HEK293 (cell line): ENCODE results near the gene CLTCL1.

Experiments
- CTCF ChIA-PET: fragments of 350-600 bp; formaldehyde crosslinking; extraction: SDS; loops from one replicate; lab custom pipeline; 2021; ENCODE audit warnings: antibody characterized with exemption; lab: Yijun Ruan, JAX
- POLR2A ChIA-PET: fragments of 300-600 bp; formaldehyde crosslinking; extraction: SDS; loops from one replicate; lab custom pipeline; 2020; ENCODE audit warnings: antibody characterized with exemption, inconsistent platforms; lab: Yijun Ruan, JAX
- H3K27ac ChIP-seq: fragments of 200-500 bp; sonication (Bioruptor generic); 2 replicates; pipeline ENCODE4 v1.5.1; 2014; ENCODE audit warnings: low read depth, low read length, control low read depth, inconsistent platforms; ENCODE audit errors: extremely low read depth
- H3K36me3 ChIP-seq, 2 experiments: fragments of 200-500 bp in 1 of 2; sonication (Bioruptor generic) in 1 of 2; 1 replicate in 1 of 2; 2 replicates in 1 of 2; pipeline ENCODE4 v1.5.1; 2014 to 2017; ENCODE audit warnings: inconsistent platforms in 2 of 2, low read length in 2 of 2; ENCODE audit not compliant: control insufficient read depth in 2 of 2, insufficient read depth in 1 of 2
- H3K4me1 ChIP-seq: fragments of 200-500 bp; sonication (Bioruptor generic); 2 replicates; pipeline ENCODE4 v1.5.1; 2014; ENCODE audit warnings: mild to moderate bottlenecking, low read length, inconsistent platforms; ENCODE audit not compliant: control insufficient read depth, insufficient read depth
- H3K4me3 ChIP-seq: 2 replicates; pipeline ENCODE4 v1.5.1; 2011; ENCODE audit warnings: low read depth, mild to moderate bottlenecking, control low read depth, low read length, moderate library complexity
- H3K9me3 ChIP-seq: fragments of 200-500 bp; sonication (Bioruptor generic); 2 replicates; pipeline ENCODE4 v1.5.1; 2014; ENCODE audit warnings: low read depth, low read length, inconsistent platforms; ENCODE audit not compliant: control insufficient read depth, insufficient read depth
- BCL11A ChIP-seq: fragments of 450-650 bp; formaldehyde crosslinking; IDR thresholded peaks from 2 replicates; pipeline ENCODE4 v1.5.1; 2016; ENCODE audit warnings: low read depth, missing biosample characterization, missing genetic modification characterization
- BCL11B ChIP-seq: fragments of 450-650 bp; formaldehyde crosslinking; IDR thresholded peaks from 2 replicates; pipeline ENCODE4 v1.5.1; 2016; ENCODE audit warnings: low read depth, missing biosample characterization, missing genetic modification characterization
- GLIS2 ChIP-seq: fragments of 450-650 bp; formaldehyde crosslinking; IDR thresholded peaks from 2 replicates; pipeline ENCODE4 v1.5.1; 2016; ENCODE audit warnings: missing biosample characterization, missing genetic modification characterization
- KLF1 ChIP-seq: fragments of 450-650 bp; formaldehyde crosslinking; IDR thresholded peaks from 2 replicates; pipeline ENCODE4 v1.5.1; 2016; ENCODE audit warnings: missing biosample characterization, missing genetic modification characterization
- ZBTB17 ChIP-seq: fragments of 450-650 bp; formaldehyde crosslinking; IDR thresholded peaks from 2 replicates; pipeline ENCODE4 v1.5.1; 2016; ENCODE audit warnings: missing biosample characterization, missing genetic modification characterization
- ZBTB7A ChIP-seq: fragments of 450-650 bp; formaldehyde crosslinking; IDR thresholded peaks from 2 replicates; pipeline ENCODE4 v1.5.1; 2016; ENCODE audit warnings: low read depth, missing biosample characterization, missing genetic modification characterization
- ZEB2 ChIP-seq: fragments of 450-650 bp; formaldehyde crosslinking; IDR thresholded peaks from 2 replicates; pipeline ENCODE4 v1.5.1; 2016; ENCODE audit warnings: missing biosample characterization, missing genetic modification characterization
- ZNF132 ChIP-seq: fragments of 450-650 bp; formaldehyde crosslinking; IDR thresholded peaks from 2 replicates; pipeline ENCODE4 v1.5.1; 2017; ENCODE audit warnings: missing biosample characterization, missing genetic modification characterization, borderline replicate concordance
- ZNF133 ChIP-seq: fragments of 450-650 bp; formaldehyde crosslinking; IDR thresholded peaks from 2 replicates; pipeline ENCODE4 v1.5.1; 2016; ENCODE audit warnings: missing biosample characterization, missing genetic modification characterization
- ZNF394 ChIP-seq: fragments of 450-650 bp; formaldehyde crosslinking; IDR thresholded peaks from 2 replicates; pipeline ENCODE4 v1.5.1; 2016; ENCODE audit warnings: missing biosample characterization, missing genetic modification characterization, mild to moderate bottlenecking, moderate library complexity, borderline replicate concordance
- ZNF404 ChIP-seq: fragments of 450-650 bp; formaldehyde crosslinking; IDR thresholded peaks from 2 replicates; pipeline ENCODE4 v1.5.1; 2017; ENCODE audit warnings: missing biosample characterization, missing genetic modification characterization
- ZNF76 ChIP-seq: fragments of 450-650 bp; formaldehyde crosslinking; IDR thresholded peaks from 2 replicates; pipeline ENCODE4; 2016; ENCODE audit warnings: low read depth, missing biosample characterization, missing genetic modification characterization, borderline replicate concordance
- ZSCAN16 ChIP-seq: fragments of 450-650 bp; formaldehyde crosslinking; IDR thresholded peaks from 2 replicates; pipeline ENCODE4 v1.5.1; 2016; ENCODE audit warnings: missing biosample characterization, missing genetic modification characterization
- TF ChIP-seq, protein P1 (sequence below): fragments of 450-650 bp; formaldehyde crosslinking; IDR thresholded peaks from 2 replicates; pipeline ENCODE4 v1.5.1; 2016; ENCODE audit warnings: missing biosample characterization, missing genetic modification characterization
- TF ChIP-seq, protein P2 (sequence below): fragments of 450-650 bp; formaldehyde crosslinking; IDR thresholded peaks from 2 replicates; pipeline ENCODE4 v1.5.1; 2016; ENCODE audit warnings: missing biosample characterization, missing genetic modification characterization

CLTCL1 gene

DNA sequence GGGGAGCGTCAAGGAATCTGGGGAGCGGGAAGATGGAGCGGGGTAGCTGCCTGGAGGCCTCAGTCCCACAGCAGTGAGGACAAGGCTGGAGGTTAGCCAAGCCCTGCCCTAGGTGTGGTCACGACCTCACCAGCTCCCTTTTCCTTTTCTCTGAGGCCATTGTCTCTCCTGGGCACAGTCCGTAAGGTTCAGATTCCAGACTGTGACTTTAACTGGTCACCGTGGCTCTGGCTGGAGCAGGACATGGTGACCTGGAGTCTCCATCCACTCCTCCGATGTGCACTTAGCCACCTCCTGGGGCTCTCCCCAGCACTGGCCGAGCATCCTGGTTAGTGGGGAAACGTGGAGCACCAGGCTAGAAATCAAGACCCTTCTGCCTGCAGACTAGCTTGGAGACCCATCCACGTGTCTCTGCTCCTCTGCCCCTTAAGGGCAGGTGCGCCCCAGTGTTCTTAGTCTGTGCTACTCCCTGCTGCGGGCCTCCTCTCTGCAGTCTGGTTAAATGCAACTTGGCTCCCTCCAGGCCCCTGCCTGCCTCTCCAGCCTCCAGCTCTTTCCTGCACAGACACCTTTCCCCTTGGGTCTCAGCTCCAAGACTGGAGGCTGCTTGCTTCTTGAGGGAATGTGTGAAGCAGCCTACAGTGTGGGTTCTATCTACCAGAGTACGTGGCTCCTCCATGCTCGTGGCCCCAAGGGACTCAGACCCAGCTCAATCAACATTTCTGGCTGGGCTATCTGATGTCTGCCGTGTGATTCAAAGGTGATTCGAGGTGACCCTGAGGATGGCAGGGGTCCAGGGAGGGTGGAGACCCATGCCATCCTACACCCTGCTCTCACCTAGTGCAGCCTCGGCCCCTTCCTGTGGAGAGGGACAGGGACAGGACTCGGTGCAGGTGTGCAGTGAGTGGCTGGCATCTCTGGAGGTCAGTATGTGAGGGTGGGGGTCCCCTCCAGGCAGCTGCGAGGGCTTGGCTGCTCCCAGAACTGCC lies 118.2 kb downstream of the CLTCL1 start:
- ChIA-PET CTCF (interaction anchor here (0.6 to 1.3 kb wide), 2 partner anchors 15 to 30 kb away, joined by 3 to 5 read pairs; no protein-coding TSS in a partner anchor), POLR2A (interaction anchor here (0.6 to 2.3 kb wide), 9 partner anchors 10 to 456 kb away, joined by 3 to 20 read pairs (median 3); partner anchors contain the start of genes CDC45, CLTCL1, ESS2 and HIRA)
- no peak overlapping the region for H3K27ac ChIP-seq
- TF ChIP-seq KLF1 (peak; percentile 62), GLIS2 (tag by site-specific recombination) (0 out of 2 replicates have a peak, but pooled peaks have one; percentile 23), ZNF404 (tag by site-specific recombination) (no peak), BCL11B (tag by site-specific recombination) (peak; percentile 35; the same call in 1 of the 2 replicates)
- TF ChIP-seq, protein P1, sequence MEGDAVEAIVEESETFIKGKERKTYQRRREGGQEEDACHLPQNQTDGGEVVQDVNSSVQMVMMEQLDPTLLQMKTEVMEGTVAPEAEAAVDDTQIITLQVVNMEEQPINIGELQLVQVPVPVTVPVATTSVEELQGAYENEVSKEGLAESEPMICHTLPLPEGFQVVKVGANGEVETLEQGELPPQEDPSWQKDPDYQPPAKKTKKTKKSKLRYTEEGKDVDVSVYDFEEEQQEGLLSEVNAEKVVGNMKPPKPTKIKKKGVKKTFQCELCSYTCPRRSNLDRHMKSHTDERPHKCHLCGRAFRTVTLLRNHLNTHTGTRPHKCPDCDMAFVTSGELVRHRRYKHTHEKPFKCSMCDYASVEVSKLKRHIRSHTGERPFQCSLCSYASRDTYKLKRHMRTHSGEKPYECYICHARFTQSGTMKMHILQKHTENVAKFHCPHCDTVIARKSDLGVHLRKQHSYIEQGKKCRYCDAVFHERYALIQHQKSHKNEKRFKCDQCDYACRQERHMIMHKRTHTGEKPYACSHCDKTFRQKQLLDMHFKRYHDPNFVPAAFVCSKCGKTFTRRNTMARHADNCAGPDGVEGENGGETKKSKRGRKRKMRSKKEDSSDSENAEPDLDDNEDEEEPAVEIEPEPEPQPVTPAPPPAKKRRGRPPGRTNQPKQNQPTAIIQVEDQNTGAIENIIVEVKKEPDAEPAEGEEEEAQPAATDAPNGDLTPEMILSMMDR (tag by site-specific recombination), result no peak
- H3K9me3 ChIP-seq, result no peaks in the 10 kb centered on the region
- no peaks in the 10 kb centered on the region; the same call in 1 of the 2 replicates for H3K4me1 ChIP-seq
- H3K36me3 ChIP-seq, result peaks cover 0 to 46% of the 10 kb centered on the region in 2 experiments; a peak in 1 of 3 replicates
- H3K4me3 ChIP-seq, result peak overlapping the region; percentile 72; the same call in 1 of the 2 replicates

DNA sequence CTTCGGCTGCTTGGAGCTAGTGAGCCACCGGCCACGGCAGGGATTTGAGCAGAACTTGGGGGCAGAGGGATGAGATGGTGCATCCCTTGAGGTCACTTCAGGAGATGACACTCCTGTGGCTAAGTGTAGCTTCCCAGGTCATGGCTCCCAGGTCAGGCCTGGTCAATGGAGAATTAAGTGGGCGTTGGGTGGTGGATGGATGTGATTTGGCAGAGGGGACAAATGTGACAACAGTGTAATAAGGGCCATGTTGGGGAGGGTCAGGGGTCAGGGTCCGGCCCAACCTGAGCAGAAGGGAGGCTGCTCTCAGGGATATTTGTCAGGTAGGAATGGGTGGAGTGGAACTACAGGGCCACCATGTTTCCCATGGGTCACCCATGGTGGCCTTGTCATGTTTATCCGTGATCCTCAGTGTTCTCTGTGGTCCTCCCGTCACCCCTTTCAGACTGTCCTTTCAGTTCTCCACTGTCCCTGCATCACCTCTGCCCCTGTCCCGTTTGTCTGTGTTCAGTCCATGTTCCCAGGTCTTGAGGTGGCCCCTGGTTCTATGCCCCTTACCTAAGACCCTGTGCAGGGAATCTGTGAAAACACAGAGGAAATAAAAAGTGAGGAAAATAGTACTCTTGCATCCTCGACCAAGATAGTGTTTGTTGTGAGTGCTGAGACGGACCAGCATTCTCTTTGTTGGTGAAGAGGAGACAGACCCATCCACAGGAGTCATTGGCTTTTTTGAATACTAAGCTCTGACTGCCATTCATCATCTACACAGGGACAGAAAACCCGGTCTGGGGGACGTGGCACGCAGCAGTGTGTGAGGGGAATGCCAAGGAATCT lies 119.1 kb downstream of the CLTCL1 start:
- ChIA-PET CTCF (interaction anchor here (0.5 to 0.6 kb wide), 2 partner anchors 14 to 460 kb away, joined by 3 to 5 read pairs; no protein-coding TSS in a partner anchor), POLR2A (interaction anchor here (0.9 to 2.3 kb wide), 3 partner anchors 26 to 457 kb away, joined by 3 to 13 read pairs (median 3); partner anchors contain the start of gene CLTCL1)
- Histone ChIP-seq H3K27ac (peak overlapping the region; percentile 62), H3K9me3 (no peaks in the 10 kb centered on the region), H3K4me1 (no peaks in the 10 kb centered on the region; the same call in 1 of the 2 replicates), H3K4me3 (peak overlapping the region; percentile 72), H3K36me3 (peaks cover 0 to 43% of the 10 kb centered on the region in 2 experiments; a peak in 1 of 3 replicates)
- peak; percentile 55; the same call in 1 of the 2 replicates for TF ChIP-seq BCL11A (tag by site-specific recombination)
- peak; percentile 91 for TF ChIP-seq BCL11B (tag by site-specific recombination)
- peak; percentile 44; the same call in 1 of the 2 replicates for TF ChIP-seq ZBTB17
- 0 out of 2 replicates have a peak, but pooled peaks have one; percentile 30 for TF ChIP-seq ZBTB7A
- TF ChIP-seq ZNF76, result peak; percentile 89
- no peak for TF ChIP-seq ZNF132 (tag by site-specific recombination)
- TF ChIP-seq ZNF394 (tag by site-specific recombination), result no peak

DNA sequence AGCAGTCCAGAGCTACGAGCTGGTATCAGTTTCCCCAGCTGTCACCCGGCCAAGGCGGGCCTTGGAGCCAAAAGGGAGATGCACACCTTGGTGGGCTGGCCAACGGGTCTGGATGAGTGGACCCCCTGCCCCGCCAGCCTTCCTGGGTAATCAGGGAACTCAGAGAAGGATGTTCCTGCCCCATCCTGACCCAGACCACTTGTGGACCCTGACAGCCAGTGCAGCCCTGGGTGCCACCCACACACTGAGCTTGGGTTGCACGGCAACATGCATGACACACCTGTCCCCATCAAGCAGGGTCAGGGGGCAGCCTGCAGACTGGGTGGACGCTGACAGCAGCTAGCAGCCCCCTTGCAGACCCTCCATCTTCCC lies 121.6 kb downstream of the CLTCL1 start:
- TF ChIP-seq ZEB2 (tag by site-specific recombination) (no peak), ZSCAN16 (tag by site-specific recombination) (no peak), ZNF133 (tag by site-specific recombination) (no peak), ZNF132 (tag by site-specific recombination) (no peak)
- TF ChIP-seq, protein P2, sequence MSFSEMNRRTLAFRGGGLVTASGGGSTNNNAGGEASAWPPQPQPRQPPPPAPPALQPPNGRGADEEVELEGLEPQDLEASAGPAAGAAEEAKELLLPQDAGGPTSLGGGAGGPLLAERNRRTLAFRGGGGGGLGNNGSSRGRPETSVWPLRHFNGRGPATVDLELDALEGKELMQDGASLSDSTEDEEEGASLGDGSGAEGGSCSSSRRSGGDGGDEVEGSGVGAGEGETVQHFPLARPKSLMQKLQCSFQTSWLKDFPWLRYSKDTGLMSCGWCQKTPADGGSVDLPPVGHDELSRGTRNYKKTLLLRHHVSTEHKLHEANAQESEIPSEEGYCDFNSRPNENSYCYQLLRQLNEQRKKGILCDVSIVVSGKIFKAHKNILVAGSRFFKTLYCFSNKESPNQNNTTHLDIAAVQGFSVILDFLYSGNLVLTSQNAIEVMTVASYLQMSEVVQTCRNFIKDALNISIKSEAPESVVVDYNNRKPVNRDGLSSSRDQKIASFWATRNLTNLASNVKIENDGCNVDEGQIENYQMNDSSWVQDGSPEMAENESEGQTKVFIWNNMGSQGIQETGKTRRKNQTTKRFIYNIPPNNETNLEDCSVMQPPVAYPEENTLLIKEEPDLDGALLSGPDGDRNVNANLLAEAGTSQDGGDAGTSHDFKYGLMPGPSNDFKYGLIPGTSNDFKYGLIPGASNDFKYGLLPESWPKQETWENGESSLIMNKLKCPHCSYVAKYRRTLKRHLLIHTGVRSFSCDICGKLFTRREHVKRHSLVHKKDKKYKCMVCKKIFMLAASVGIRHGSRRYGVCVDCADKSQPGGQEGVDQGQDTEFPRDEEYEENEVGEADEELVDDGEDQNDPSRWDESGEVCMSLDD, result no peak
- ChIA-PET POLR2A (interaction anchor here (0.6 kb wide), 1 partner anchor 66 kb away, joined by 6 read pairs; no protein-coding TSS in a partner anchor), CTCF (interaction anchor here (0.5 to 1.5 kb wide), 3 partner anchors 9 to 474 kb away, joined by 3 to 5 read pairs (median 3); partner anchors contain the start of gene SLC25A1)
- H3K36me3 ChIP-seq, result peaks cover 0 to 20% of the 10 kb centered on the region in 2 experiments; a peak in 1 of 3 replicates
- H3K27ac ChIP-seq, result no peak overlapping the region
- H3K9me3 ChIP-seq, result no peaks in the 10 kb centered on the region
- no peaks in the 10 kb centered on the region for H3K4me1 ChIP-seq
- H3K4me3 ChIP-seq, result no peak overlapping the region
